ENCODE results near the gene PLEK2. TPM values are rescaled to one million over a fixed set of nuclear protein-coding genes. Genes with fewer than 3 reads are reported as not detected.
A peak's percentile ranks its signal among the peaks of the same experiment; 100 is the strongest.

Gene PLEK2
- total and polyA plus RNA-seq, 2 of the 13 experiments (the other 11 are each of a cell fraction or from before 2014, with no cell fraction given) = 0.26 to 1.5 TPM

- TF ChIP-seq E2F5 (CRISPR knock-in tag; conservative IDR thresholded peaks at IDR 0.05) (no peak), ZNF225 (CRISPR knock-in tag; IDR thresholded peaks at IDR 0.05) (no peak), ARID5B (CRISPR knock-in tag; IDR thresholded peaks at IDR 0.05) (peak; percentile 54; the same call in 1 of the 2 replicates), ZNF704 (CRISPR knock-in tag; IDR thresholded peaks at IDR 0.05; ENCODE audit: borderline replicate concordance) (no peak), MBD4 (IDR thresholded peaks at IDR 0.05; ENCODE audit: borderline replicate concordance, low read length) (no peak), CEBPZ (IDR thresholded peaks at IDR 0.05; ENCODE audit: low read length) (no peak), CTCF (CRISPR knock-in tag; IDR thresholded peaks at IDR 0.05) (peak; percentile 56), HDAC1 (CRISPR knock-in tag; IDR thresholded peaks at IDR 0.05) (peak; percentile 21; the same call in 1 of the 2 replicates), GATAD2A (CRISPR knock-in tag; IDR thresholded peaks at IDR 0.05) (peak; percentile 52; the same call in 1 of the 2 replicates), SPEN (CRISPR knock-in tag; IDR thresholded peaks at IDR 0.05; ENCODE audit: low read depth) (no peak), TBX2 (CRISPR knock-in tag; IDR thresholded peaks at IDR 0.05; ENCODE audit: borderline replicate concordance) (peak; percentile 66), THAP9 (CRISPR knock-in tag; IDR thresholded peaks at IDR 0.05; ENCODE audit: borderline replicate concordance) (no peak), TSC22D2 (CRISPR knock-in tag; IDR thresholded peaks at IDR 0.05; ENCODE audit: borderline replicate concordance) (no peak)
Measured at GRCh38 chr14:67428501-67429031, 16.6 kb upstream of the PLEK2 start (continued).
